Small intestine (tissue), 16 donors: ENCODE data around the gene TAS1R2. TPM values are rescaled to one million over a fixed set of nuclear protein-coding genes. Genes with fewer than 3 reads are reported as not detected.

Source experiments
- DNase-seq, 2 donors: peaks; one replicate each; pipeline versions ENCODE4 v3.0.0 to v3.0.0-alpha.2; 2013
- FAIRE-seq: peaks from 2 replicates; lab custom pipeline; 2012; peaks lifted over from hg19 to GRCh38; lab: Jason Lieb, UNC
- H3K27ac ChIP-seq, 3 donors: one replicate each; pipeline ENCODE4 v1.5.1; 2013; ENCODE audit warnings: low read length in 2 of 3, mild to moderate bottlenecking in 2 of 3, control low read depth in 1 of 3, inconsistent platforms in 1 of 3, low read depth in 1 of 3, moderate library complexity in 1 of 3
- H3K27me3 ChIP-seq, 3 donors: one replicate each; pipeline ENCODE4 v1.6.1; 2013; ENCODE audit warnings: low read length in 3 of 3, inconsistent platforms in 1 of 3; ENCODE audit not compliant: control insufficient read depth in 3 of 3, insufficient read depth in 3 of 3
- H3K36me3 ChIP-seq, 3 donors: one replicate each; pipeline ENCODE4 v1.6.1; 2013; ENCODE audit warnings: low read length in 3 of 3, inconsistent platforms in 1 of 3, low read depth in 1 of 3, mild to moderate bottlenecking in 1 of 3, moderate library complexity in 1 of 3; ENCODE audit not compliant: control insufficient read depth in 3 of 3, insufficient read depth in 2 of 3
- H3K4me1 ChIP-seq, 3 donors: one replicate each; pipeline ENCODE4 v1.6.1; 2013; ENCODE audit warnings: low read length in 2 of 3, inconsistent platforms in 1 of 3, low read depth in 1 of 3, mild to moderate bottlenecking in 1 of 3, moderate library complexity in 1 of 3; ENCODE audit not compliant: control insufficient read depth in 3 of 3, insufficient read depth in 2 of 3
- H3K4me3 ChIP-seq, 3 donors: one replicate each; pipeline ENCODE4 v1.5.1; 2013; ENCODE audit warnings: low read length in 3 of 3, control low read depth in 1 of 3, inconsistent platforms in 1 of 3, low read depth in 1 of 3, mild to moderate bottlenecking in 1 of 3, moderate library complexity in 1 of 3
- H3K9me3 ChIP-seq, 2 donors: one replicate each; pipeline ENCODE4 v1.6.1; 2013; ENCODE audit warnings: low read depth in 1 of 2, low read length in 1 of 2; ENCODE audit not compliant: control insufficient read depth in 2 of 2, insufficient read depth in 1 of 2
- WGBS, 3 donors: extraction: QIAGEN DNeasy Blood & Tissue Kit; methylation state at CpG; one replicate each; pipeline ENCODE4 v1.1.7; 2013; 5-methylcytosine and 5-hydroxymethylcytosine counted together
- long read RNA-seq, 10 donors: transcript quantifications; one replicate each; lab custom pipeline, GENCODE V29; 2026
- polyA plus RNA-seq, 4 donors: library from polyadenylated mRNA; stranded (reverse) in 3 of 4; unstranded in 1 of 4; fragments of 200-250 nt in 3 of 4; fragments of 120-200 nt in 1 of 4; gene quantifications; one replicate each; pipeline versions ENCODE4 v1.2.1 to v1.2.3, GENCODE V29; 2013
- donor health status: healthy with polysubstance abuse.
- donor health status: control.
- donor health status: control.
- donor health status: Bipolar disorder and iron deficiency.
- donor health status: healthy.

TAS1R2 gene
- not detected for polyA plus RNA-seq
- long read RNA-seq, donor 1: 0 reads
- long read RNA-seq, donor 2: 0 reads
- long read RNA-seq, donor 3: 0 reads
- long read RNA-seq, donor 4: 0 reads
- long read RNA-seq, donor 5: 0 reads
- long read RNA-seq, donor 6: 0 reads
- long read RNA-seq, donor 7: 0 reads
- long read RNA-seq, donor 8: 0 reads
- long read RNA-seq, donor 9: 0 reads
- long read RNA-seq, donor 10: 0 reads

GRCh38 chr1:18859560-18859959 is at the start of gene TAS1R2:
TSS of gene TAS1R2 (minus strand) at chr1:18859660. CDS start at chr1:18859660, 0 bp downstream.
- WGBS, 3 donors: 40 to 63% (median 45%) methylated on average over 4 of the region's 4 CpGs
- Histone ChIP-seq H3K4me3 (no peak within 1 kb of the TSS), H3K27me3 (no peaks in the 10 kb centered on the region), H3K36me3 (no peaks in the 10 kb centered on the region), H3K27ac (no peak within 1 kb of the TSS), H3K4me1 (no peaks in the 10 kb centered on the region), H3K9me3 (no peaks in the 10 kb centered on the region)
- no peak for FAIRE-seq
- no peak for DNase-seq

DNA sequence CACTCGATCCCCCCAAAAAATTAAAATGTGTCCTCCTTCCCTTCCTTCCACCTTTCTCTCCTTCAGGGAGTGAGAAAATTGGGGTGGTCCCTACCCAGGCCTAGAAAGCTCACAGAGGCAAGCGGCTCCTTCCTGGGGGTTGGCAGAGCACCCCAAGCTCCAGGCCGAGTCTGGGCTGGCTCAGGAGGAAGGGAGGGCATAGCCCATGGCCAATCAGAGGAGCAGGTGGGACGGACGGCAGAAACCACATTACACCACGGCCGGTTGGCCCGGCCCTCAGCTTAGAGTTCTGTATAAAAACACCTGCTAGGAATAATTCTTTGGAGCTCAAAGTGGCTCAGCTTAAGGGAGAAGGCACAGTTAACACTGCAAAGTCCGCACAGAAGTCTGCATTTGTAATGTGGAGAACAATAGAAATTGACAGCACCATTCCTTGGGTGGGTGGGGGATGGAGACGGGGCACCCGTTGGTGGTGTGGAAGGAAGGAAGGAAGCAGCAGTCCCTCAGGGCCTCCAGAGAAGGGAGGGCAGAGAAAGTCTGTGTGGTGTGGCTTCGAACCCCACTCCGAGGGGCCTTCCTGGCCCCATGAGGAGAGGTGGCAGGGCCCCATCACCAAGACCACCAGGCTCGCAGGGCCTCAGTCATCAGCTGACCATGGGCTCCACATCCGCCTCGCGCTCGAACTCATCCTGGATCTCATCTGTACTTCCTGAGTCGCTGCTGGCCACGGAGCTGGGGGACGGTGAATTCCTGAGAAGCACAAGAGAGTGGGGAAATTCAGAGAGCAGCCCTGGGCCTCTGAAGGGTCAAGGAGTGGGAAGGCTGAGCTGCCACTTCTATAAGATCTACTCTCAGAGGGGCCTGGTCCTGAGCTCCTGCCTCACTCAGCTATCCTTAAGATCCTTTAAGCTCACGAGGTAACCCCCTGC is 48.7 kb upstream of the TAS1R2 start:
- peaks cover 0 to 5% (median 0%) of the 10 kb centered on the region in 3 donors for H3K4me1 ChIP-seq
- FAIRE-seq (no peak), DNase-seq (no peak)
- WGBS, 3 donors: 66 to 91% (median 83%) methylated on average over 21 to 22 of the region's 22 CpGs
- H3K27ac ChIP-seq: peak overlapping the region in 1 of 3 donors; percentile 41
- peaks cover 0 to 41% (median 2%) of the 10 kb centered on the region in 3 donors for H3K36me3 ChIP-seq
- H3K4me3 ChIP-seq: no peak overlapping the region
- H3K9me3 ChIP-seq: no peaks in the 10 kb centered on the region
- peaks cover 0 to 5% (median 0%) of the 10 kb centered on the region in 3 donors for H3K27me3 ChIP-seq

DNA sequence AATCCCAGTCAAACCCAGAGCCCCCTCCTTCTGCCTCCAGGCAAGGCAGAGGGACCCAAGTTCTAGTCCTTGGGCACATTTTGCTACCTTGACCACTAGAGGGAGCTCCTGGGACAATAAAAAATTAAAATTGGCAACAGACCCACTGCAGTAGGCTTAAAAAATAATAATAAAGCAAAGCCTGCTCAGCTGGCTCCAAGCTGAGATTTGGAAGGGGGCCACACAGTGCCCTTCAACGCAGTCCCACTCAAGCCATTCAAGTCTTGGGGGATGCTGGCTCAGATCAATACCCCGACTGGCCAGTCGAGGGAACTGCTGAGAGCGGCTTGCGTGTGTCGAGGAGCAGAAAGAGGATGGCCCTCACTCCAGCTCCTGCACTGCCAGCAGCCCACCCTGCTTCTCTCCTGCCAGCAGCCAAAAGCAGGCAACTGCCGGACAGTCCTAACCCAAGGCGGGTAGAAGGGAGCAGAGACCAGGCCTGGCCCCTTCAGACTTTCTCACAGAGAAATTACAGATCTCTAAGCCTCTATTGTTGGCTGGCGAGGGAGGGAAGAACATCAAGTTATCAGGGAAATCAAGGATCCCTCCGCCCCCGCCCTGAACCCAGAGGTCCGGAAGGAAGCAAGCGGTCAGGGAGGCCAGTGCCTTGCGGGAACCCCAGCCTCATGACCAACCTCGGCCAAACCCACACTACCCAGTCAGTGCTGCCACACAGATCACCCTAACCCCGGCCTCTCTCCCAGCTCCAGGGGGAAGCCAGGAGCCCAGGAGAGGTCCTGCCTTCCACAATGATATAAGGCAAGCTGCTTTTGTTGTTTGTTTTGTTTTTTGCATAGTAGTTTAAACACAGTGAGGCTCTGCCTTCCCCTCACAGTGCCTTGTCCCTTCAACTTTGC is 47.8 kb upstream of the TAS1R2 start:
- Histone ChIP-seq H3K4me1 (peaks cover 0 to 9% (median 0%) of the 10 kb centered on the region in 3 donors), H3K9me3 (no peaks in the 10 kb centered on the region), H3K27me3 (peaks cover 0 to 8% (median 0%) of the 10 kb centered on the region in 3 donors), H3K4me3 (no peak overlapping the region), H3K27ac (peak overlapping the region in 2 of 3 donors; percentile 8 to 41), H3K36me3 (peaks cover 0 to 38% (median 2%) of the 10 kb centered on the region in 3 donors)
- FAIRE-seq (no peak), DNase-seq (peak; percentile 61 to 68)
- 54 to 80% (median 77%) methylated on average over 16 of the region's 16 CpGs for WGBS, 3 donors

DNA sequence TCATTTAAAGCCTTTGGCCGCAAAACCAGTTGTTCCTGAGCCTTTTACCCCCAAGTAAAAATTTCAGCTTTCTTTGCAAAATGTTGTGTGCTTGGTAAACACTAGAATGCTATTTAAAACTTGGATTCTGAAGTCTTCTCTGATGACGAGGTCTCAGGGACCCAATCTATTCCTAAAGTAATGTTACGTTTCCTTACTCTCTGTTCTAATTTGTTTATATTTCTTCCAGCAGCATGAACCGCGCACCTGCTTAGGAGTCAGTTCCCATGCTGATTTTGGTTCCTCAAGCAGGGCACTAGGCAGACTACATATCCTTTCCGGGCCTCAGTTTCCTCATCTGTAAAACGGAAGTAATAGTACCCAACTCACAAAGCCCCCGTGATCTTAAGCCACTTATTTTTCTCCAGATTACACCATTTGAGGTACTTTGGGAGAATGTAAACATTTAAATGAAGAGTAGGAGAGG is 43.9 kb upstream of the TAS1R2 start:
- peaks cover 0 to 13% (median 0%) of the 10 kb centered on the region in 3 donors for H3K4me1 ChIP-seq
- DNase-seq (no peak), FAIRE-seq (no peak)
- peak overlapping the region in 2 of 3 donors; percentile 53 to 61 for H3K4me3 ChIP-seq
- no peaks in the 10 kb centered on the region for H3K9me3 ChIP-seq
- 36 to 39% (median 38%) methylated on average over 8 of the region's 8 CpGs for WGBS, 3 donors
- H3K27me3 ChIP-seq: peaks cover 0 to 43% (median 0%) of the 10 kb centered on the region in 3 donors
- H3K36me3 ChIP-seq: peaks cover 0 to 8% (median 2%) of the 10 kb centered on the region in 3 donors
- H3K27ac ChIP-seq: peak overlapping the region in 2 of 3 donors; percentile 69 to 77

DNA sequence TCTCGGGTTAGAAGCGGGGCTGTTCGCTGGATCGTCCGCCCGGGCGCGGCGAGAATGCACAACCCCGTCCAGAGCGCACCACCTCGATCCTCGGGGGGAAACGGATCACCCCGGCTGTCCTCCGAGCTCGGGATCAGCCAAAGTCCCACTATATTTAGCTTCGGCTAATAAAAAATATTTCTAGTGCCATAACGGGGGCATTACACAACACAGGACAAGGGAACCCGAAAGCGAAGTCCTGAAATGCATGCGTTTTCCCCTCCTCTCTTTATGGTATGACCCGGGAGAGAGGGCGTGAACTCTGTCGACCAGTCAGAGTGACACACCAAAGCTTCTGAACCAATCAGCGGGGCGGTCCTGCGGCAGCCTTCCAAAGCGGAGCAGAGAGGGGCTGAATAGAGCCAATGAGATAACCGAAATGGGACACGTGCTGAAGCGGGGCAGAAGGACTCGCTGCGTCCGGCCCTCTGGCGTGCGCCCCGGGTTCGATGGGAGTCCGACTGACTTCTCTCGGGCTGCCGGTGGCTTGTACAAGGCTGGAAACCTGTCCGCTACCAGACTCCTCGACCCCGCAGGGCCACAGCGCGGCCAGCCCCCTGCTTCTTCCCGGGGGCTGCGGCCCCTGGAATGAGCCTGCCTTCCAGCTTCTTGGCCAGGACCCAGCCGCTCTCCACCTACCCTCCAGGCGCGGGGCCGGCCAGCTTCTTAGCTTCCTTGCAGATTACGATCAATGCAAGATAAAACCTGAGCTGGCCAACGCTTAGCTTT is 43.2 kb upstream of the TAS1R2 start, which contains the start of gene ALDH4A1:
TSS of gene ALDH4A1 (minus strand) at position 33 of the 768 bp plus-strand sequence. CDS start at position 1, 32 bp downstream.
- DNase-seq: peak; percentile 93 to 98
- peaks cover 0 to 3% (median 2%) of the 10 kb centered on the region in 3 donors for H3K36me3 ChIP-seq
- peaks cover 0 to 13% (median 0%) of the 10 kb centered on the region in 3 donors for H3K4me1 ChIP-seq
- peak; percentile 26 for FAIRE-seq
- WGBS, 3 donors: 0 to 1% (median 0%) methylated on average over 55 of the region's 55 CpGs
- H3K27me3 ChIP-seq: peaks cover 0 to 45% (median 0%) of the 10 kb centered on the region in 3 donors
- peak within 1 kb of the TSS; percentile 17 to 94 (median 77) for H3K27ac ChIP-seq
- H3K4me3 ChIP-seq: peak within 1 kb of the TSS; percentile 53 to 70 (median 61)
- no peaks in the 10 kb centered on the region for H3K9me3 ChIP-seq

DNA sequence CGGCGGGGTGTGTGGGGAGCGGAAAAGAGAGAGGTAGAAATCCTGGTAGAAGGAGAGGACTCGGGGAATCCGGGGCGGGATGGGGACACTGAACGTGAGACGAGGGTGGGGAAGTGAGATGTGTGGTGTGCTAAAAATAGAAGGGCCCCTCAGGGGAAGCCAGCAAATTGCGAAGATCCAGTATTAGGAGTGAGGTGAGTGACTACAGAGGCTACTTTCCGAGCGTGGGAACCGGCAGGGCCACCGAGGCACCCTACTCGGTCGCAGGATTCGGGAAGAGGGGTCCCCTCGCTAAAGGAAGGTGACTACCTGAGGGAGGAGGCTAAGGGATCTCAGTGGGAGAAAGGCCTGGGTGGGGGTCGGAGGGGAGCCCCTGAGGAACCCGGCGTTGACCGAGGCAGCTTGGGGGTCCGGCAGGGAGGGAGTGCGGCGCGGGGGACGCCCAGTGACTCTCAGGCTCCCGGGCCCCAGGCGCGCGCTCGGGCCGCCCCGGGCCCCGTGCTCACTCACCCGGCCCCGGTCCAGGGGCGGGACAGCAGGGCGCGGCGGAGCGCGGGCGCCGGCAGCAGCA is 42.6 kb upstream of the TAS1R2 start:
- Histone ChIP-seq H3K36me3 (peaks cover 0 to 2% (median 0%) of the 10 kb centered on the region in 3 donors), H3K4me1 (peaks cover 0 to 10% (median 0%) of the 10 kb centered on the region in 3 donors), H3K9me3 (no peaks in the 10 kb centered on the region), H3K4me3 (peak overlapping the region; percentile 53 to 70 (median 61)), H3K27ac (peak overlapping the region; percentile 17 to 94 (median 77)), H3K27me3 (peaks cover 0 to 45% (median 0%) of the 10 kb centered on the region in 3 donors)
- FAIRE-seq (no peak), DNase-seq (no peak)
- 0 to 1% (median 1%) methylated on average over 28 to 44 of the region's 44 CpGs for WGBS, 3 donors
